ENCODE measurements around the gene PRKAG2. TPM values are rescaled to one million over a fixed set of nuclear protein-coding genes. Genes with fewer than 3 reads are reported as not detected.

The PRKAG2 gene
- total RNA-seq, 3 donors from 2014 or later, result 42.4 to 48.5 (median 46.6) TPM

DNA sequence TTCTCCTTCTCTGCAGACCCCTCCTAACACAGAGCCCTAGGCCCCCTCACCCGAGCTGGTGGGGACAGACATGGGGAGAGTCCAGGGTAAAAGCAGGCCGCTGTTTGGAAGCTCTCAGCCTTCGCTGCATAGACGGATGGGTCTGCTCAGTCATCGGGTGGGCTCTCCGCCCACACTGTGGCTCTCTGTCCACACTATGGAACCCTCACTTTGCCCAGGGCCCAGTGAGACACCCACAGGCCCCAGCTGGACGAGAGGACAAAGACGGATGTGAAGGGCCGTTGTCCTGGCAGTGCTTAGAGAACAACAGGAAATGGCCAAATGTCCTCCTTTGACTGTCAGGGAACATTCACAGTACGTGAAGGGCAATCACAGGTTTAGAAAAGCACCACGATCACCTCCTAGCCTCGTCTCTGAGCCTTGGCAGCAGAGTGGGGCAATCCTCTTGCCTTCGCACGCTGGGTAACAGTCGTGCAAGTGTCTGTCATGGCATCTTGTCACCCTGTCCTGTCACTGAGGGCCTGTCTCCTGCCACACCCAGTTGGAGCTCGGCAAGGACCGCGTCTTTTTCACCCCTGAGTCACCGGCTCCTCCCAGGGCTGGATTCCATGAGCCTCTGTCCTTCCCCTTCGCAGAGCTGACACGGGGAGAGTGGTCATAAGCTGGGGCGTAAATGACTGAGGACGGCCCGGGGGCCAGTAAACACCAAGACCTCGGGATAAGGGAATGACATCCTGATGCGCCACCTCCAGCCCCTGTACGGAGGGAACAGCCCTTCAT is 80.6 kb downstream of the PRKAG2 start:
- TF ChIP-seq, protein P1, sequence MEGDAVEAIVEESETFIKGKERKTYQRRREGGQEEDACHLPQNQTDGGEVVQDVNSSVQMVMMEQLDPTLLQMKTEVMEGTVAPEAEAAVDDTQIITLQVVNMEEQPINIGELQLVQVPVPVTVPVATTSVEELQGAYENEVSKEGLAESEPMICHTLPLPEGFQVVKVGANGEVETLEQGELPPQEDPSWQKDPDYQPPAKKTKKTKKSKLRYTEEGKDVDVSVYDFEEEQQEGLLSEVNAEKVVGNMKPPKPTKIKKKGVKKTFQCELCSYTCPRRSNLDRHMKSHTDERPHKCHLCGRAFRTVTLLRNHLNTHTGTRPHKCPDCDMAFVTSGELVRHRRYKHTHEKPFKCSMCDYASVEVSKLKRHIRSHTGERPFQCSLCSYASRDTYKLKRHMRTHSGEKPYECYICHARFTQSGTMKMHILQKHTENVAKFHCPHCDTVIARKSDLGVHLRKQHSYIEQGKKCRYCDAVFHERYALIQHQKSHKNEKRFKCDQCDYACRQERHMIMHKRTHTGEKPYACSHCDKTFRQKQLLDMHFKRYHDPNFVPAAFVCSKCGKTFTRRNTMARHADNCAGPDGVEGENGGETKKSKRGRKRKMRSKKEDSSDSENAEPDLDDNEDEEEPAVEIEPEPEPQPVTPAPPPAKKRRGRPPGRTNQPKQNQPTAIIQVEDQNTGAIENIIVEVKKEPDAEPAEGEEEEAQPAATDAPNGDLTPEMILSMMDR (IDR thresholded peaks at IDR 0.05), result no peak
- DNase-seq, result peak in 1 of 3 donors; percentile 24
- Histone ChIP-seq H3K36me3 (ENCODE audit: low read depth) (no peaks in the 10 kb centered on the region), H3K9me3 (no peaks in the 10 kb centered on the region), H3K4me3 (no peak overlapping the region), H3K4me1 (ENCODE audit: low read depth) (peaks cover 3% of the 10 kb centered on the region)
- intact Hi-C loops (cut with DNase I, micrococcal nuclease), result no loop called here
- peak; percentile 59 for ATAC-seq

DNA sequence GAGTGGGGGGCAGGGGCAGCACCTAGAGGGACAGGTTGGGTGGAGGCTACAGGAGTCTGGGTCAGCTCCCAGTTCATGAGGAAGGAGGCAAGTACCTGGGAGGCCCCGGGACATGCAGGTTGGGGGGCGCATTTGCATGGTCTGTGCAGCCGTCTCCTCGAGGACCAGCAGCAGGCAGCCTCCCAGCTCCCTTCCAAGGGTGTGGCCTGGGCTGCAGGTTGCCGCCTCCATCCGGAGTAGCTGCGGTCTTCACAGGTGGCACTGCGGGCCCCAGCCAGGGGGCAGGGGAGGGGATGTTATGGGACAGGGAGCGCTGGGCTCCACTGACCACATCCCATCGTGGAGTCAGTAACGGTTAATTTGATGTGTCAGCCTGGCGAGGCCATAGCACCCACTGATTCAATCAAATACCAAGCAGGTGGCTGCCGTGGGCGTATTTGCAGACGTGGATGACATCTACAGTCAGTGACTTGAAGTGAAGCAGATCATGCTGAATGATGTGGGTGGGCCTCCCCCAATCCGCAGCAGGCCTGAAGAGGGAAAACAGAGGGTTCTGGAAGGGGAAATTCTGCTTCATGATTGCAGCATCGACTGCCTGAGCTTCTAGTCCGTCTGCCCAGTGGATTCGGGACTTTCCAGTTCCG is 81.6 kb downstream of the PRKAG2 start:
- DNase-seq (peak in 1 of 3 donors; percentile 24), ATAC-seq (no peak)
- Histone ChIP-seq H3K36me3 (ENCODE audit: low read depth) (no peaks in the 10 kb centered on the region), H3K4me3 (no peak overlapping the region), H3K9me3 (no peaks in the 10 kb centered on the region), H3K4me1 (ENCODE audit: low read depth) (peaks cover 3% of the 10 kb centered on the region)
- intact Hi-C loops (cut with DNase I, micrococcal nuclease), result no loop called here
- TF ChIP-seq, protein P1 (IDR thresholded peaks at IDR 0.05), result no peak

DNA sequence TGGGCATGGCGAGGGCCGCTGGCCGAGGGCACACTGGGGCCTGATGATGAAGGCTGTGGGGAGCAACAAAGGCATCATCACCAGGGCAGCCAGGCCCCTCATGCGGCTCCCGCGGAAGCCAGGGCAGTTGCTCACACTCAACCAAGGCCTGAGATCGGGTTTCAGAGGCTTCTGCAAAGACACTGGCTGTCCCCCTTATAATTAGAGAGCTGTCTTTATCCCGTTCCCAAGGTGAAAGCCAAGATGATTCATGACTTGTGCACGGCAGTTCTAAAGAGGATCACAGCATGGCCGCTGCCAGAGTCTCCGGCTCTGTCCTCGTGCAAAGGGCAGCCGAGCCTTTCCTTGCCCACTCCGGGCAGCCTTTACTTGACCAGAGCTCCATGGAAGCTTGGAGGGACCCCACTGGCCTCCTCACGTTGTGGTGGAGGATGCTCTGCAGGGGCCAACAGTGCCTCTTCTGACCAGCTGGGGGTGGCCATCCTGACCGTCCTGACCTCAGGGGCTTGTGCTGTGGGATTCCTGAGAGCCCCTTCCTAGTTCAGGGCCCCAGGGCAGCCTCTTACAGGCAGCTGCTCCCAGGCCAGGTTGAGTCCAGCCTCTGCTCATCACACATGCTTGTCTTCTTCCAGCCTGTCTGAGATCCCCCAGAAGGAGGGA is 82.3 kb downstream of the PRKAG2 start:
- Histone ChIP-seq H3K4me1 (ENCODE audit: low read depth) (peaks cover 3% of the 10 kb centered on the region), H3K4me3 (no peak overlapping the region), H3K36me3 (ENCODE audit: low read depth) (no peaks in the 10 kb centered on the region), H3K9me3 (no peaks in the 10 kb centered on the region)
- TF ChIP-seq, protein P1 (IDR thresholded peaks at IDR 0.05), result no peak
- ATAC-seq, result no peak
- DNase-seq, result peak in 1 of 3 donors; percentile 20
- intact Hi-C loops (cut with DNase I, micrococcal nuclease), result no loop called here

DNA sequence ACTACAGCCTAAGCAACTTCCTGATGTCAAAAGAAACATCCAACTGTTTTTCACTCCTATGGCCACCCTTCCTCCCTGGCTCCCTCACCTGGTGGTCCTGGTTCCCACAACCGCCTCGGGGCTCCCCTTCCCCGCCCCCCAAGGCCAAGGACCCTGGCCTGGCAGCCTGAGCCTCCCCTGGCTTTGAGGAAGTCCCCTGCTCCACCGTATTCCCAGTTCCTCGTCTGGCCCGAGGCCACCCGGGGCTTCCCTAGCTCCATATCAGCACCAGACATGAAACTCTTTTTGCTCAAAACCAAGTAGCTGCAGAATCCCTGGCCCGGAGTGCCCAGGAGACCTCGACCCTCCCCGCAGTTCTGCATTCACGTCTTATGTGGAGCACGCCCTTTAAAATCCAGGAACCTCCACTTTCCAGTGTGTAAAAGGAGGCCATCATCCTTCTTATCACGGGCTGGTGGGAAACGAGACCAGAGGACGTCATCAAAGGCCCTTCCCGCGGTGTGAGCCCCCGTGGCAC is 82.9 kb downstream of the PRKAG2 start:
- intact Hi-C loops (cut with DNase I, micrococcal nuclease), result no loop called here

DNA sequence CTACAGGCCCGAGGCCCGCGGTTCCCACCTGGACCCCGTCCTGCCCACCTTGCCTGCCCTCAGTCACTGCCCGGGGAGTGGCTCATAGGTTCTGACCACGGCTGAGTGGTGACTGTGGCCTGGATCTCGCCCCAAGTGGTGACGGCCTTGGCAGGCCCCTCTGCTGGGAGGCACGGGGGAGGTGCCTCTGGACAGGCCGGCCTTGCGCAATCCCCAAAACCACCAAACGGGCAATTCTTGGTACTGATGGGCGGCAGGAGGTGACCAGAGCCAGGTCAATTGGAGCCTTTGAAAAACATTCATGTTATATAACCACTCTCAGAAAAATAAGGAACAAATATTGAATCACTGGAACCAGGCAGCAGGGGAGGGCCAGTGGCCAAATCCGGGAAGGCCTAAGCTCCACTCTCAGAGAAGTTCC is 83.4 kb downstream of the PRKAG2 start:
- no peak for ATAC-seq
- peak in 1 of 3 donors; percentile 25 for DNase-seq
- no peaks in the 10 kb centered on the region for H3K9me3 ChIP-seq
- H3K36me3 ChIP-seq (ENCODE audit: low read depth), result no peaks in the 10 kb centered on the region
- H3K4me3 ChIP-seq, result no peak overlapping the region
- TF ChIP-seq, protein P1 (IDR thresholded peaks at IDR 0.05), result no peak
- H3K4me1 ChIP-seq (ENCODE audit: low read depth), result peaks cover 3% of the 10 kb centered on the region
- intact Hi-C loops (cut with DNase I, micrococcal nuclease), result no loop called here

More for the DNA sequence above, 82.9 kb downstream of the PRKAG2 start:
- TF ChIP-seq, protein P1 (IDR thresholded peaks at IDR 0.05), result no peak
- Histone ChIP-seq H3K4me3 (no peak overlapping the region), H3K4me1 (ENCODE audit: low read depth) (peaks cover 3% of the 10 kb centered on the region), H3K36me3 (ENCODE audit: low read depth) (no peaks in the 10 kb centered on the region), H3K9me3 (no peaks in the 10 kb centered on the region)
- ATAC-seq, result no peak
- DNase-seq, result peak in 1 of 3 donors; percentile 31

Data from mucosa of descending colon (tissue), 3 donors.